Naive thymus-derived CD8-positive, alpha-beta T cell (primary cell): ENCODE measurements around the gene CHST6. TPM values are rescaled to one million over a fixed set of nuclear protein-coding genes. Genes with fewer than 3 reads are reported as not detected.
"Not testable (repeated sequence)": the region's sequence is repeated elsewhere in the genome, so short reads cannot be mapped to it uniquely, and the experiment has no call there.

Experiments used
- ATAC-seq, 2 donors: fragments of 150-1000 bp; cut with Tn5 transposase in 1 of 2; sonication (Bioruptor Pico), chemical (Tn5 transposase) in 1 of 2; 1 replicate in 1 of 2; 2 replicates in 1 of 2; pipeline ENCODE4 v1.10.0; 2021; ENCODE audit warnings: mild to moderate bottlenecking in 2 of 2, moderate library complexity in 2 of 2
- POLR2A ChIA-PET: fragments of 350-600 bp; sonication (Branson Sonifier 250); formaldehyde crosslinking; loops from one replicate; lab custom pipeline; 2021; ENCODE audit warnings: antibody characterized with exemption; lab: Charles Lee
- DNase-seq, 10 donors: peaks; one replicate each; pipeline versions ENCODE4 v3.0.0 to v3.0.0-alpha.2; 2020 to 2022
- H3K27ac Mint-ChIP-seq, 10 donors: one replicate each; pipeline ENCODE4 v1.8.0; 2020 to 2022; ENCODE audit warnings: mild to moderate bottlenecking in 10 of 10, mixed read lengths in 10 of 10, moderate library complexity in 4 of 10, inconsistent platforms in 1 of 10
- H3K27me3 Mint-ChIP-seq, 5 donors: one replicate each; pipeline ENCODE4 v1.8.0; 2021 to 2022; ENCODE audit warnings: mixed read lengths in 5 of 5
- H3K36me3 Mint-ChIP-seq, 3 donors: one replicate each; pipeline ENCODE4 v1.8.0; 2020 to 2022; ENCODE audit warnings: mixed read lengths in 3 of 3, mild to moderate bottlenecking in 2 of 3, inconsistent platforms in 1 of 3
- H3K4me1 Mint-ChIP-seq, 4 donors: one replicate each; pipeline ENCODE4 v1.8.0; 2021 to 2022; ENCODE audit warnings: mixed read lengths in 4 of 4
- H3K4me3 Mint-ChIP-seq, 10 donors: one replicate each; pipeline ENCODE4 v1.8.0; 2020 to 2022; ENCODE audit warnings: mild to moderate bottlenecking in 10 of 10, mixed read lengths in 10 of 10, moderate library complexity in 6 of 10, inconsistent platforms in 1 of 10
- H3K9me3 Mint-ChIP-seq, 9 donors: one replicate each; pipeline ENCODE4 v1.8.0; 2020 to 2022; ENCODE audit warnings: mixed read lengths in 9 of 9, mild to moderate bottlenecking in 3 of 9, inconsistent platforms in 1 of 9, moderate library complexity in 1 of 9
- polyA plus RNA-seq, 3 donors: library from polyadenylated mRNA; unstranded; fragments of 300-500 nt; fragmentation: Illumina TruSeq; gene quantifications; one replicate each; pipeline ENCODE4 v1.2.3, GENCODE V29; 2021
- total RNA-seq, 8 experiments: library from RNA in 2 of 8; stranded (reverse) in 2 of 8; gene quantifications; one replicate each; pipeline ENCODE4 v1.2.3 and lab custom pipeline; 2021 to 2026

Gene CHST6
- total RNA-seq = not detected
- not detected for polyA plus RNA-seq
- 0 to 0.22 (median 0.08) reads per million in 6 experiments for total RNA-seq (lab: John Stamatoyannopoulos, UW)

DNA sequence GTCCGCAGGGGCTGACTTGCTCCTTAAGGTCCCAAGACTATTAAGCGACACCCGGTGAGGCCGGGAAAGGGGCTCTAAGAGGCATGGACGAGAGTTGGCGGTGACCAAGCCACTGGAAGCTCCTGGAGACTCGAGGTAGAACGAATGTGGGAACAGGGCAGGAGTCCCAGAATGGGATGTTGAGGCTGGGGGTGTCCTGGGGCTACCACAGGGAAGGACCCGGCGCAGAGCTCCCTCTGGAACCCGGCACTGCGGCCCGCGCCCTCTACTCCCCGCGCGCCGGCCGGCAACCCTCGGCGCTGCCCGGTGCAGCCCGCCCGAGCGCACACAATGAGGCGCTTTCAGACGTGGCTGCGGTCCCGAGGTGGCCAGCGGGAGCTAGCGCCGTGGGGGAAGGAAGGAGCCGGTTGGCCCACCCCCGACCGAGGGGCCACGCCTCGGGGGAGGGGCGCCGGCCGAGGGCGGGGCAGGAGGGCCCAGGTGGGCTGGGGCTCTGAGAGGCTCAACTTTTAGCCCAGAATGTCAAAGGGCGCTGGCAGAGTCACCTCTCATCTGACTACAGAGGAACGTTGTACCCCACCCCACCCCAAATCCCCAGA is at the start of gene CHST6:
CHST6 (minus strand) TSS at position 366 of the 599 bp plus-strand sequence. CDS start 15,613 bp downstream, outside the sequence.
- Mint-ChIP-seq H3K27me3 (peaks cover 10 to 43% (median 12%) of the 10 kb centered on the region in 5 donors), H3K4me1 (peaks cover 7 to 10% (median 8%) of the 10 kb centered on the region in 4 donors), H3K27ac (peak within 1 kb of the TSS in 1 of 10 donors; percentile 64), H3K36me3 (peaks cover 0 to 2% (median 0%) of the 10 kb centered on the region in 3 donors), H3K4me3 (peak within 1 kb of the TSS; percentile 61 to 85 (median 74)), H3K9me3 (no peaks in the 10 kb centered on the region)
- DNase-seq = peak in 3 of 10 donors; percentile 3 to 19 (median 10)
- POLR2A ChIA-PET = interaction anchor here (0.6 to 0.7 kb wide), 2 partner anchors 78 to 772 kb away, joined by 3 to 4 read pairs; no protein-coding TSS in a partner anchor
- peak; percentile 51 to 75 for ATAC-seq

DNA sequence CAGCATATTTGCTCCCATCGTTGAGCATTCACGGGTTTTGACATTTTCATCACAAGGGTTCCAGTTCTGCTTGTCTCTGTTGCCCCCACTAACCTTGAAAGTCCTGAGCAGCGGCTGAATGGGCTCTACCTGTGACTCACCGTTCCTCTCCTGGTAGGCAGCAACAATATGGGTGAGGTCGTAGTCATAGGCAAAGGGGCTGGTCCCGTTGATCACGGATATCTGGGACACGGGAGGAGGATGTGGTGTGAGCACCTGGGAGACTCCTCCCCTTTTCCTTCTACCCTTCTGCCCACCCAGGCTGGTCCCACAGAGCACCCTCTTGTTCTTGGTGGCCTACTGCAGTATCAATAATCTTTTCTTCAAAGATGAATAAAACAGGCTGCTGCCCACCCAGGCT is 47.2 kb upstream of the CHST6 start:
- H3K4me3 Mint-ChIP-seq, H3K27ac Mint-ChIP-seq, H3K36me3 Mint-ChIP-seq, H3K4me1 Mint-ChIP-seq, POLR2A ChIA-PET, H3K27me3 Mint-ChIP-seq, ATAC-seq, DNase-seq, H3K9me3 Mint-ChIP-seq: not testable (repeated sequence)

DNA sequence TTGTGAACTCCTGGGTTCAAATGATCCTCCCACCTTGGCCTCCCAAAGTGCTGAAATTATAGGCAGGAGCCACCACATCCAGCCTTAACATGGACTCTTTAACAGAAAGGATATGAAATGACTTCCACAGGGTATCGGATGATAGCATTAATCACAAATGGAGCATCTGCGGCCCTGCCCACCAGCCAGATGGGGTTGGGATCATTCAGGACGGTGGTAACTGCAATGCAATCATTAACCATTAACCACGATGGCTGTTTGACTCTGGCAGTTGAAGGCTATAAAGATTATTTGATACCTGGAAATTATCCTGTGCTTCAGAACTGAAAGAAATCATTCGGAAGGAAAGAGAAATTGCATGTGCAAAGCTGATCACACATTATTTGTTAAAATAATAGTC is 46.0 kb upstream of the CHST6 start:
- Mint-ChIP-seq H3K9me3 (no peaks in the 10 kb centered on the region), H3K4me3 (no peak overlapping the region), H3K36me3 (peaks cover 0 to 5% (median 0%) of the 10 kb centered on the region in 3 donors), H3K4me1 (no peaks in the 10 kb centered on the region), H3K27ac (no peak overlapping the region), H3K27me3 (no peaks in the 10 kb centered on the region)
- POLR2A ChIA-PET = no interaction called here
- DNase-seq (no peak), ATAC-seq (no peak)

DNA sequence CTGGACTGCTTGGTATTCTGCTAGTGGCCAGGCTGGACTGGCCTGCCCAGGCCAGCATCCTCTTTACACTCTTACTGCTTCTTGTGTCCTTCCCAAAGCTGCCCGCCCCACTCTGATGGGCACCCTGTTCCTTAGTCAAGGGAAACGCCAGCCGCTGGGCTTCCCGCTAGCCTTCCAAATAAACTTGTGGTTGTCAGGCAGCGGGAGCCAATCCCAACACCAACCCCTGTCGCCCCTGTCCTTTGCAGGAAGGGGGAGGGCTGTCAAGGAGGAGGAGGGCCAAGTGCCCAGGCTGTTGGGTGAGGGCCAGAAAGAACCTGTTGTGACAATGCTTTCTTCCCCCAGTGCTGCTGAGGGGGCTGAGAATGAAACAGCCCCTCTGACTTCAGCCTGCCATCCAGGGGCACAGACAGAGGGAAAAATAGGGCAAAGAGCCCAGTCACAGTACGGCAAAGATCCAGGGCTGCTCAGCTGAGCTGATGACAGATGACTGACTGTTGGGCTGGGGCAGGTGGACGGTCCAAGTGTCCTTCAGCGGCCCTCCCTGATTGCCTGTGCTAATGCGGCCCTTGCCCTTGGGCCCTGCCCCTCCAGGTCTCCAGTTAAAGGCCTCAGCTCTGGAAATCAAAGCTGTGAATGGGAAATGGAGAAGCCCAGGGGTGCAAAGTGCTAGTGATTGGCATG is 43.8 kb upstream of the CHST6 start:
- not testable (repeated sequence) for H3K9me3 Mint-ChIP-seq

DNA sequence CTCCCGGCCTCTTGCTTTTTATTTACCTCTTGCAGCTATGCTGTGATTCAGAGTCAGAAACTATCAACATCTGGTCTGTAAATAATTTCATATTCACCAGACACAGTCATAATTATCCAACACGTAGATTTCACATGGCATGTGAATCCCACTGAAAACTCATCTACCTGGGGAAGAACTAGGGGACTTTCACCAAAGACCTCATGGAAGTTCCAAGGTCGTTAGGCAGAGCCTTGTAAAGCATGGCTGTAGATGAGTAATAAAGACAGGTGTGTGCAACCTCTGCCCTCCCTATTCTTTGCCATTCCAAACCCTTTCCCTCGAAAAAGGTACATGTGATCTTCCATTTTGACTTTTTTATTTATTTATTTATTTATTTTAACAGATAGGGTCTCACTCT is 42.5 kb upstream of the CHST6 start:
- Mint-ChIP-seq H3K27me3 (no peaks in the 10 kb centered on the region), H3K36me3 (no peaks in the 10 kb centered on the region), H3K4me3 (no peak overlapping the region), H3K9me3 (no peaks in the 10 kb centered on the region), H3K4me1 (no peaks in the 10 kb centered on the region), H3K27ac (no peak overlapping the region)
- no peak for DNase-seq
- ATAC-seq = no peak
- POLR2A ChIA-PET = no interaction called here

More for the DNA sequence above, 43.8 kb upstream of the CHST6 start:
- H3K27me3 Mint-ChIP-seq, POLR2A ChIA-PET, H3K4me1 Mint-ChIP-seq, ATAC-seq, H3K36me3 Mint-ChIP-seq, DNase-seq, H3K4me3 Mint-ChIP-seq, H3K27ac Mint-ChIP-seq: not testable (repeated sequence)

DNA sequence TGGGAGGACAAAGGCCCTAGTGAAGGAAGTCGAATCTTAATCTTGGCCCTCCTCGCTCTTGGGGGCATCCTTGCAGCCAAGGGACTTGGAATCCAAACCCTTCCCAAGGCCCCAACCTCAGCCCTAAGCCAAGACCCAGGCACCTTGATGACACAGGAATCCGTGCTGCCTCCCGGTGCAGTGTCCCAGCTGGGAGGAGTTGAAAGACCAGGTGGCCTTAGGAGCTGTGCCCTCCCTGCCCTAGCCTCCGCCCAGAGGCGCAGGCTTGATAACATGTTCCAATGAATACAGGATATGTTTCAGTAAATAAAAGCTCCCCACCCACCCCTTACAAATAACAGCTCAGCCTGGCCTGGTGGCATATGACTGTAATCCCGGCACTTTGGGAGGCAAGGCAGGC is 40.7 kb upstream of the CHST6 start, which contains the start of gene CHST5:
CHST5 (minus strand) TSS at position 208 of the 400 bp plus-strand sequence. CDS start 5,724 bp downstream, outside the sequence.
- ATAC-seq = no peak
- peaks cover 0 to 4% (median 2%) of the 10 kb centered on the region in 5 donors for H3K27me3 Mint-ChIP-seq
- H3K27ac Mint-ChIP-seq = no peak within 1 kb of the TSS
- no peak within 1 kb of the TSS for H3K4me3 Mint-ChIP-seq
- POLR2A ChIA-PET = no interaction called here
- no peak for DNase-seq
- H3K36me3 Mint-ChIP-seq = no peaks in the 10 kb centered on the region
- no peaks in the 10 kb centered on the region for H3K4me1 Mint-ChIP-seq
- no peaks in the 10 kb centered on the region for H3K9me3 Mint-ChIP-seq

DNA sequence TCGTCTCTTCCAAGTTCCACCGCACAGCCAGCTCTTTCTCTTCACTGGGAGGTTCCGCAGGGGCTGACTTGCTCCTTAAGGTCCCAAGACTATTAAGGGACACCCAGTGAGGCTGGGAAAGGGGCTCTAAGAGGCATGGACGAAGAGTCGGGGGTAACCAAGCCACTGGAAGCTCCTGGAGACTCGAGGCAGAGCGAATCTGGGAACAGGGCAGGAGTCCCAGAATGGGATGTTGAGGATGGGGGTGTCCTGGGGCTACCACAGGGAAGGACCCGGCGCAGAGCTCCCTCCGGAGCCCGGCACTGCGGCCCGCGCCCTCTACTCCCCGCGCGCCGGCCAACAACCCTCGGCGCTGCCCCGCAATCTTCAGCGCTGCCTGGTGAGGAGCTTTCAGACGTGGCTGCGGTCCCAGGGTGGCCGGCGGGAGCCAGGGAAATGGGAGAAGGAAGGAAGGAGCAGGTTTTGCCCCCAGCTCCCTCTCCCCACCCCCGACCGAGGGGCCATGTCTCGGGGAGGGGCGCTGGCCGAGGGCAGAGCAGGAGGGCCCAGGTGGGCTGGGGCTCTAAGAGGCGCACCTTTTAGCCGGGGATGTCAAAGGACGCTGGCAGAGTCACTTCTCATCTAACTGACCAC is 40.1 kb upstream of the CHST6 start:
- Mint-ChIP-seq H3K9me3 (no peaks in the 10 kb centered on the region), H3K27me3 (peaks cover 0 to 4% (median 2%) of the 10 kb centered on the region in 5 donors), H3K4me1 (no peaks in the 10 kb centered on the region), H3K4me3 (no peak overlapping the region), H3K36me3 (no peaks in the 10 kb centered on the region), H3K27ac (no peak overlapping the region)
- ATAC-seq = no peak
- no peak for DNase-seq
- POLR2A ChIA-PET = no interaction called here

DNA sequence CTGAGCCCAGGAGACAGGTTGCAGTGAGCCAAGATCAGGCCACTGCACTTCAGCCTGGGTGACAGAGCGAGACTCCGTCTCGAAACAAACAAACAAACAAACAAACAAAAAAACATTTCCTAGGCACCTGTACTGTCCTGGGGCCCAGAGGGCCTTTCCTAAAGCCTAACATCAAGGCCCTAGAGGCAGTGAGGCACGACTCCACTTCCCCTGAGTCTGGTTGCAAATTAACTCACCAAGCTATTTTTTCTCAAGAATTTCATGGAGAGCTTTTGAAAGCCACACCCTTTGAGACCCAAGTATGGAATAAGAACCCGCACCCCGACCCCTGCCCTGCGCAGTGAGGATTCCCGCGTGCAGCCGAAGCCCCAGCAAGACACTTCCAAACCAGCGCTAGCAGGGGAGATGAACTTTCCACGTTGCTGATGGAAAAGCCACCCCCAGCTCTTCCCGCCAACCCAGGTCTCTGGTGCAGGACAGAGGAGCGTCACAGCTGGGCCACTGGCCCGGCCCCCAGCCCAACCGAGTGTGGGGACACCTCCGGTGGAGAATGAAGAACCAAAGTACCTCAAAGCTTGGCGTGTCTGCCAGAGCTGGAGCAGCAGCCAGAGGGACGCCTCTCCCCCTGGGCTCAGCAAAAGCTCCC is 39.4 kb upstream of the CHST6 start:
- POLR2A ChIA-PET = no interaction called here
- no peak for DNase-seq
- no peaks in the 10 kb centered on the region for H3K36me3 Mint-ChIP-seq
- H3K27ac Mint-ChIP-seq = no peak overlapping the region
- no peaks in the 10 kb centered on the region for H3K4me1 Mint-ChIP-seq
- H3K4me3 Mint-ChIP-seq = no peak overlapping the region
- H3K27me3 Mint-ChIP-seq = peaks cover 0 to 4% (median 2%) of the 10 kb centered on the region in 5 donors
- H3K9me3 Mint-ChIP-seq = no peaks in the 10 kb centered on the region
- no peak for ATAC-seq

DNA sequence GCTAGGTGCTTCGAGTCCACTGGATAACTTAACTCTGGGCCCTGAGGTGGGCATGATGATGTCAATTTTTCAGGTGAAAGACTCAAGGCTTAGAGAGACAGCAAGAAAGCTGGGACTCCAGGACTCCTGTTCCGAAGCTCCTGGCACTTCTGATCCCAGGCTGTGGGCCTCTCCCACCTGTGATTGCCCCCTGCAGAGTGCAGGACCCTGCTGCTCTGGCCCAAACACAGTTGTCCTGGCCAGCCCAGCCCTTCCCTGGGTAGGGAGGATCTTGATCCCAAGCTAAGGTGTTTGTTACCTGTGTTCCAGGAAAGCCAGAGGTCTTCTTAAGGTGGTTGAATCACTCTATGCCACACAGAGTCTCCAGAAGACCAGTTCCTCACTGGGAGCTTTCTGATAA is 37.5 kb upstream of the CHST6 start:
- Mint-ChIP-seq H3K4me3 (no peak overlapping the region), H3K4me1 (no peaks in the 10 kb centered on the region), H3K9me3 (no peaks in the 10 kb centered on the region), H3K27me3 (peaks cover 0 to 4% (median 2%) of the 10 kb centered on the region in 5 donors), H3K36me3 (no peaks in the 10 kb centered on the region), H3K27ac (no peak overlapping the region)
- POLR2A ChIA-PET = no interaction called here
- DNase-seq (no peak), ATAC-seq (no peak)

DNA sequence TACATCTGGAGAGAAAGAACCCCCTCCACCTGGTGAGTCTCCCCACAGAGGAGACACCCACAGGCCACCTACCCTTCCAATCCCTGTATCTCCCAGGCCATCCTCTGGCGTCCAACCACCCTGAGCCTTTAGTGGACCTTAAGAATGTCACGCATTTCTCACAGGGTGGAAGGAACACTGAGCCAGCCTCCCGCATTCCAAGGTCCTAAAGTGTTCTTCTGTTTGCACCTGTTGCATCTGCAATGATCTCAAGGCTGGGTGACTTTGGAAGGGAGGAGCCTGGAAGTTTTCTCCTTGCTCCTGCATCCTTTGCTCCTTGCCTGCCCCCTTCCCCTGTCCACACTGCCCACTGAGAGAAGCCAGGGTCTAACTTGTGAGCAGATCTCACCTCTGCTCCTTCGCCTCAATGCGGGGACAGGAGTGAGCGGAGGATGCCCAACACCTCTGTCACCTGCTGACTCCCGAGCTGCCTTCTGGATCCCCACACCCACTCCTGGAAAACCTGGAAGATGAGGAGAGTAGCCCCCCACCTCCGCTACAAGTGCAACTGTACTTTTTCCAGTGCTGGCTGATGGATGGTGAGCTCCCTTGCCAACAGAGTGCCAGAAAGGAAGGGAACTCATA is 37.0 kb upstream of the CHST6 start:
- ATAC-seq = no peak
- POLR2A ChIA-PET = interaction anchor here (0.6 kb wide), 1 partner anchor 87 kb away, joined by 6 read pairs; no protein-coding TSS in a partner anchor

DNA sequence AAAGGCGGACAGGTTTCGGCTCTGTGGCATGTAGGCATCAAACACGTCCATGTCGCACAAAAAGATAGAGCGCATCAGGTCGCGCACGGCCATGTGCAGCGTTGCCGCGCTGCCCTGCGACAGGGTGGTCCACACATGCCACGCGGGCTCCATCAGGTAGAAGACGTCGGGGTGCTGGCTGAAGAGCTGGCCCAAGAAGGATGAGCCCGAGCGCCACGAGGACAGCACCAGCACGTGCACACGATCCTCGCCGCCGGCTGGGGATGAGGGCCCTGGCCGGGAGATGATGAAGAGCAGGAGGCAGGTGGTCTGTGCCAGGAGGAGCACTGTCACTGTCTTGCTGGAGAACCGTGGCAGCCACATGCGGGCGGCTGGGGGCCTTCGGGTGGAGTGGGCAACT is 34.7 kb upstream of the CHST6 start:
- no peaks in the 10 kb centered on the region for H3K36me3 Mint-ChIP-seq
- DNase-seq (no peak), ATAC-seq (no peak)
- no peaks in the 10 kb centered on the region for H3K4me1 Mint-ChIP-seq
- H3K27ac Mint-ChIP-seq = no peak overlapping the region
- H3K4me3 Mint-ChIP-seq = no peak overlapping the region
- POLR2A ChIA-PET = no interaction called here
- H3K9me3 Mint-ChIP-seq = no peaks in the 10 kb centered on the region
- H3K27me3 Mint-ChIP-seq = peaks cover 0 to 4% (median 2%) of the 10 kb centered on the region in 5 donors

More for the DNA sequence above, 37.0 kb upstream of the CHST6 start:
- Mint-ChIP-seq H3K27ac (peak overlapping the region in 1 of 10 donors; percentile 43), H3K9me3 (no peaks in the 10 kb centered on the region), H3K4me1 (no peaks in the 10 kb centered on the region), H3K4me3 (no peak overlapping the region), H3K36me3 (no peaks in the 10 kb centered on the region), H3K27me3 (peaks cover 0 to 4% (median 2%) of the 10 kb centered on the region in 5 donors)
- DNase-seq = no peak
